ENCODE results near the gene MTMR10. TPM values are rescaled to one million over a fixed set of nuclear protein-coding genes. Genes with fewer than 3 reads are reported as not detected.

MTMR10 gene
- polyA plus RNA-seq, 3 donors = 8.1 to 36.8 (median 20.5) TPM

DNA sequence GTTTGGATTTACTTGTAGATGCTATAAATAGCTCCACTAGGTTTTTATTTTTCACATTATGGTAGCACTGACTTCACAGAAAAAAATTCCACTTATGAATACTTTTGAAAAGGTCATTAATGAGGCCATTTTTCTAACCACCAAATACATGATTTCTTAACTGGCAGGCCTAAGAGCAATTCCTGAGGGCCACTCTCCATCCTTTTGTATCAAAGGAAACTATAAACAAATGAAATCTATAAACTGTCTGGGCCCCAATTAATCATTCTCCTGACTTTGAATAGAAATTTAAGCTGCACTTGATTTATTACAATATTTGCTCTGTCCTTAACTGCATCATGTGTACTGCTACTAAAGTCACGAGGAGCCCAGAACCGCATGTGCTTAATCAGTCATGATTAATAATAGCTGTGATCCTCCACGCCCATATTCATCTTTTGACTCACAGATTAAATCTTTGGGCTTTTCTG, 25.1 kb upstream of the MTMR10 start:
- 62 to 72% (median 64%) methylated on average over 3 of the region's 3 CpGs for WGBS, 3 donors
- H3K27ac ChIP-seq (ENCODE audit: low read depth, low read length) = no peak overlapping the region

GRCh38 chr15:31014608-31014925, 23.1 kb upstream of the MTMR10 start:
- 27 to 70% (median 42%) methylated on average over 2 of the region's 2 CpGs for WGBS, 3 donors
- H3K27ac ChIP-seq (ENCODE audit: low read depth, low read length) = no peak overlapping the region

- WGBS, 3 donors = 32 to 73% (median 68%) methylated on average over 2 of the region's 2 CpGs
- H3K27ac ChIP-seq (ENCODE audit: low read depth, low read length) = no peak overlapping the region
Measured at GRCh38 chr15:31013863-31014607, 22.6 kb upstream of the MTMR10 start.

DNA sequence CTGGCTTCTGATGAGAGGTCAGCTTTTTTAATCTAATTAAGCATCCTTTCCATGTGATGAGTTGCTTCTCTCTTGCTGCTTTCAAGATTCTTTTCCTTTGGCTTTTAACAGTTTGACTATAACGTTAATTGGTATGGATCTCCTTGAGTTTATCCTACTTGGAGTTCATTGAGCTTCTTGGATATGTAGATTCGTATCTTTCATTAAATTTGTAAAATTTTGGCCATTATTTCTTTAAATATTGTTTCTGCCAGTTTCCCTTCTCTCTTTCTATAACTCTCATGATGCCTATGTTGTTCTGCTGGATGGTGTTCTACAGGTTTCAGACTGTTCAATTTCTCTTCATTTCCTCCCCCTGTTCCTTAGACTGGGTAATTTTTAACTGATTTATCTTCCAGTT, 21.0 kb upstream of the MTMR10 start:
- H3K27ac ChIP-seq (ENCODE audit: low read depth, low read length) = no peak overlapping the region
- WGBS, 3 donors = 89 to 94% (median 91%) methylated on average over 2 of the region's 2 CpGs

- 89 to 93% (median 90%) methylated on average over 1 of the region's 1 CpG for WGBS, 3 donors
- no peak overlapping the region for H3K27ac ChIP-seq (ENCODE audit: low read depth, low read length)
Measured at GRCh38 chr15:31010036-31010435, 18.6 kb upstream of the MTMR10 start.

GRCh38 chr15:31005660-31006059, 14.2 kb upstream of the MTMR10 start:
- 62 to 73% (median 62%) methylated on average over 2 of the region's 2 CpGs for WGBS, 3 donors
- H3K27ac ChIP-seq (ENCODE audit: low read depth, low read length) = no peak overlapping the region

GRCh38 chr15:31004220-31004733, 12.8 kb upstream of the MTMR10 start:
- no peak overlapping the region for H3K27ac ChIP-seq (ENCODE audit: low read depth, low read length)
- 30 to 58% (median 33%) methylated on average over 5 of the region's 5 CpGs for WGBS, 3 donors

DNA sequence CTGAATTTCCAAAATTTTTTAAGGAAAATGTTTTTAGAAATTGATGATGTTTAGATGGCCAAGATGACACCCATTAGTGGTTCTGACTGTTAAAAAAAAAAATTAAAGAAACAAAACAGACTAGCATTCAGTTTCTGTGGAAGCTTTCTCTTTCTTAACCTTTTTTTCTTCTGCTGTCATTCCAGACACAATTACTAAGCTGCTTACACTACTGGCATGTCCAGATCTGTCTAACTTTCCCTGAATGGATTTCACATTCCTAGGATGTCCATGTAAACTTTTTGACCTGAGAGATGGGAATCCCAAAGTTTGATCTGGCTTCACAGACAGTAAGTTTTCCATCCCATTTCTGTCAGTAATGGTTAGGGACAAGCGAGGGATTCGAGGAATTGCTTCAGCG, 10.3 kb upstream of the MTMR10 start:
- WGBS, 3 donors = 94 to 97% (median 95%) methylated on average over 3 of the region's 3 CpGs
- no peak overlapping the region for H3K27ac ChIP-seq (ENCODE audit: low read depth, low read length)

DNA sequence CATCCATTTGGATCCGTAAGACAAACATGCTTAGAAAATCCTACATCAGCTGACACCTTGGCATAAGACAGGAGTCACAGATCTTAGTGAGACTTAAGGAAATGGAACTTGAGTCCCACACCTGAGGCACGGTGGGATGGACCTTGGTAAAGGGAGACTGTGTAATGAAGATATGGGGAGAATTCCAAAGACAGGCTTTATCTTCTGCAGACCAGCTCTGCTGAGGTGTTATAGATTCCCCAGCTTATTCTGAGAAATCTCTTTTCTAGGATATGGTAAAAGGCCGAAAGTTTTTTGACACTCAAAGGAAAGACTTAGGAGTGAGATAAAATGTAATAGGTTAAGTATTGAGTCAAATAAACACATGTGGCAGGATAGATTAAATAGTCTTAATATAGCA, 8.3 kb upstream of the MTMR10 start:
- 70 to 88% (median 88%) methylated on average over 3 of the region's 3 CpGs for WGBS, 3 donors
- H3K27ac ChIP-seq (ENCODE audit: low read depth, low read length) = no peak overlapping the region

DNA sequence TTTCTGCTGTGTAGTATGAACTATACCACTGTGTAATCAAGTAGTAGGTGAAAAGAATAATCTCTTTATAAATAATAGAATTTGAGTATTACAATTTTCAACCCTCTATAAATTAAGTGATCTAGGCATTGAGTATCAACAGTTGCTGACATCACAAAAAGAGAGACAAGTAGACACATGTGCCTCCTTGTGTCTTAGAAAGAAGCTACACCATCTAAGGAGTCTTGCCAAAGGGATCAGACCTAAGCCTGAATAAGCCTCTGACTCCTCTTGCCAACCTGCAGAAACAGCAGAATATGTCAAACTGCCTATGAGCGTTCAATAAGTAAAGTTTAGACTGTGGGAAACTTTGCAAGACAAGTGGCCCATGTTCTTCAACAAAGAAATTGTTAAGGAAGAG, 5.8 kb upstream of the MTMR10 start:
- WGBS, 3 donors = 93 to 97% (median 94%) methylated on average over 1 of the region's 1 CpG

GRCh38 chr15:30992249-30992864, 929 bp upstream of the MTMR10 start:
- peak overlapping the region; percentile 74 for H3K27ac ChIP-seq (ENCODE audit: low read depth, low read length)
- WGBS, 3 donors = 50 to 83% (median 76%) methylated on average over 7 of the region's 7 CpGs

More for the DNA sequence above, 5.8 kb upstream of the MTMR10 start:
- H3K27ac ChIP-seq (ENCODE audit: low read depth, low read length) = no peak overlapping the region

- WGBS, 3 donors = 2 to 4% (median 3%) methylated on average over 24 of the region's 24 CpGs
- no peak overlapping the region for H3K27ac ChIP-seq (ENCODE audit: low read depth, low read length)
Measured at GRCh38 chr15:30990446-30991254, 778 bp downstream of the MTMR10 start.

DNA sequence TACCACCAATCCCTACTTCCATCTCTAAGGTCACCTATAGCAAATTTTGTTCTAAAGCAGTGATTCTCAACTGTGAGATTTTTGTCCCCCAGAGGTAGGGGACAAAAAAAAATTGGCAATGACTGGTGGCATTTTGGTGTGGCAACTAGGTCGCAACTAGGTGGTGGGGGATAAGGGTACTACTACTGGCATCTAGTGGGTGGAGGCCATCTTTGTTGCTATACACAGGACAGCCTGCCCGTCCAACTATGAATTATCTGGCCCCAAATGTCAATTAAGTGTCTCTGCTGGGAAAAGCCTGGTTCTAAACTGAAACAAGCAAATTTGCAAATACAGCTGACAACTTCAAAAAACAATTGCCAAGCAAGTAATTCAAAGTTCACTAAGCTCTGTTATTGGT, 1.4 kb downstream of the MTMR10 start:
- 52 to 61% (median 56%) methylated on average over 2 of the region's 2 CpGs for WGBS, 3 donors
- no peak overlapping the region for H3K27ac ChIP-seq (ENCODE audit: low read depth, low read length)

GRCh38 chr15:30985081-30985531, 6.3 kb downstream of the MTMR10 start:
- 28 to 37% (median 35%) methylated on average over 3 of the region's 3 CpGs for WGBS, 3 donors
- no peak overlapping the region for H3K27ac ChIP-seq (ENCODE audit: low read depth, low read length)

- 61 to 63% (median 62%) methylated on average over 6 of the region's 6 CpGs for WGBS, 3 donors
- no peak overlapping the region for H3K27ac ChIP-seq (ENCODE audit: low read depth, low read length)
Measured at GRCh38 chr15:30984542-30984941, 6.9 kb downstream of the MTMR10 start.

GRCh38 chr15:30984118-30984517, 7.3 kb downstream of the MTMR10 start:
- WGBS, 3 donors = 73 to 80% (median 79%) methylated on average over 3 of the region's 3 CpGs
- no peak overlapping the region for H3K27ac ChIP-seq (ENCODE audit: low read depth, low read length)

DNA sequence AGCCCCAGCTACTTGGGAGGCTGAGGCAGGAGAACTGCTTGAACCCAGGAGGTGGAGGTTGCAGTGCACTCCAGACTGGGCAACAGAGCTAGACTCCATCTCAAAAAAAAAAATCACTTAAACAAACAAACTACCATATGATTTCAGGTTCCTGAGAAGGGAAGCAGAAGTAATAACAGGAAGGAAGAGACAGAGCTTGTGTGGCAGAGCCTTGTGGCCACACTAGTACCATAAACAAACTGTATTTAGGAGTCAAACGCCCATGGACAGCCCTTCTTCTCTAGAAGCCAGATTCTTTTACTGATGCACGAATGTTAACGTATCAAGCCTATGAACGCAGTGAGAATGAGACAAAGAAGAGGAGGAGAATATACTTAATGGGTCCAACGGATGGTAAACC, 12.0 kb downstream of the MTMR10 start:
- 76 to 96% (median 87%) methylated on average over 5 of the region's 5 CpGs for WGBS, 3 donors
- H3K27ac ChIP-seq (ENCODE audit: low read depth, low read length) = no peak overlapping the region

- H3K27ac ChIP-seq (ENCODE audit: low read depth, low read length) = no peak overlapping the region
Measured at GRCh38 chr15:30978328-30978727, 13.1 kb downstream of the MTMR10 start.

GRCh38 chr15:30974112-30974511, 17.3 kb downstream of the MTMR10 start:
- WGBS, 3 donors = 72 to 80% (median 72%) methylated on average over 5 of the region's 5 CpGs
- H3K27ac ChIP-seq (ENCODE audit: low read depth, low read length) = no peak overlapping the region
